HT-29 (cell line): ENCODE results near the gene IL17RB. TPM values are rescaled to one million over a fixed set of nuclear protein-coding genes. Genes with fewer than 3 reads are reported as not detected.

Experiments used
- DNase-seq: peaks from one replicate; pipeline ENCODE4 v3.0.0-alpha.2; 2015; ENCODE audit warnings: low spot score
- total RNA-seq: library from RNA; depleted of rRNA; stranded (reverse); fragments of >200 nt; shearing (Covaris generic); gene quantifications from 2 replicates; pipeline ENCODE4 v1.2.3, GENCODE V29; 2014; rRNA removed

The IL17RB gene
- total RNA-seq = 14.9 and 17.0 TPM in 2 replicates

DNA sequence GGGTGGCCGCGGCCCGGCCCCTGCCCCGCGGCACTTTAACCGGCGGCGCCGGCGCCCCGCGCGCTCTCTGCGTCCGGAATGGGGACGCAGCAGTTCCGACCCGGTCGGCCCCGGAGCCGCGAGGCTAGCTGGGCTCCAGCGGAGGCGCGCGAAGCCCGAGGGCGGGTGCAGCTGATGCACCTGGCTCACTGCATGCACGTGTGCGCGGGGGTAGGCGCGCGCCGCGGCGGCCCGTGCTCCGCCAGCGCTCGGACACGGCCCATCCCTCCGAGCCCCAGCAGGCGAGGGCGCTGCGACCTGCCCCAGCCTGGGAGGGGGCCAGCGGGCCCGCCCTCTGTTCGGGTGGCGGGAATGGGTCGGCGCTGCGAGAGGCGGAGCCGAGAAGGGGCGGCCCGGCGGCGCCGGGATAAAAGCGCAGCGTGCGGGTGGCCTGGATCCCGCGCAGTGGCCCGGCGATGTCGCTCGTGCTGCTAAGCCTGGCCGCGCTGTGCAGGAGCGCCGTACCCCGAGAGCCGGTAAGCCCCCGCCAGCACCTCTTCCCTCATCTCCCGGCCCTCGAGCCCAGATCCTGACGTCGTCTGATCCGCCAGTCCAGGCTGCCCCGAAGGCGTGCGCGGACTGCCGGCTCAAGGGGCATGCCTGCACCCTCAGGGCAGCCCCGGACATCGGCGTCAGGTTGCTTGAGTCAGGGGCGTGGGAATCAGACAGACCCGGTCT lies at the start of gene IL17RB, which contains the start of gene CHDH:
Gene IL17RB (plus strand): TSS at position 435 of the 717 bp plus-strand sequence. CDS start 21 bp downstream, at position 456.
Gene CHDH (minus strand): TSS at position 286 of the 717 bp plus-strand sequence. CDS start 22,411 bp downstream, outside the sequence.
- peak; percentile 65 for DNase-seq

GRCh38 chr3:53798144-53798543 lies 48.2 kb upstream of the IL17RB start:
- no peak for DNase-seq

DNA sequence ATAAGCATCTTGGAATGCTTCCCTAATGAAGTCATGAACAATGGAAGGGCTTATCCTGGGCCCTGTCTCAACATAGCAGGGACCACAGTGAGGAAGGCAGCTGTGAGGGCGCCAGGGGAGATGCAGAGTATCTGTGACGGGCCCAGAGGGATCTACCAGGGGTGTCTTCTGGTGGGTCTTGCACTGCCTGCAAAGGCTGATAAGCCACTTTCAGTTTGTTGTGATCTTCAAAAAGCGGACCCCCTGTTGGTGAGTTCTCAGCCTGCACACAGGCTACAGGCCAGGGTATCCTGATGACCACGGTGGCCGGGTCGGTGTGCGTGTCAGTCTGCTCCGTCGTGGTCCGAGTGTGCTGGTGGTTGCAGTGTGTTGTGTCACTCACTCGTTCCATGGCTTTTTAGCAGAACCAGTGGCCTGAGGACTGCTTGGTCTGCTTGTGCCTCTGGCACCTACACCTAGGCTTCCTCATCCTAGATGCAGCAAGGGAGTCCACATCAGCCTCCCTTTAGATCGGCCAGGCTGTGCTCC lies 47.0 kb upstream of the IL17RB start:
- DNase-seq = no peak

DNA sequence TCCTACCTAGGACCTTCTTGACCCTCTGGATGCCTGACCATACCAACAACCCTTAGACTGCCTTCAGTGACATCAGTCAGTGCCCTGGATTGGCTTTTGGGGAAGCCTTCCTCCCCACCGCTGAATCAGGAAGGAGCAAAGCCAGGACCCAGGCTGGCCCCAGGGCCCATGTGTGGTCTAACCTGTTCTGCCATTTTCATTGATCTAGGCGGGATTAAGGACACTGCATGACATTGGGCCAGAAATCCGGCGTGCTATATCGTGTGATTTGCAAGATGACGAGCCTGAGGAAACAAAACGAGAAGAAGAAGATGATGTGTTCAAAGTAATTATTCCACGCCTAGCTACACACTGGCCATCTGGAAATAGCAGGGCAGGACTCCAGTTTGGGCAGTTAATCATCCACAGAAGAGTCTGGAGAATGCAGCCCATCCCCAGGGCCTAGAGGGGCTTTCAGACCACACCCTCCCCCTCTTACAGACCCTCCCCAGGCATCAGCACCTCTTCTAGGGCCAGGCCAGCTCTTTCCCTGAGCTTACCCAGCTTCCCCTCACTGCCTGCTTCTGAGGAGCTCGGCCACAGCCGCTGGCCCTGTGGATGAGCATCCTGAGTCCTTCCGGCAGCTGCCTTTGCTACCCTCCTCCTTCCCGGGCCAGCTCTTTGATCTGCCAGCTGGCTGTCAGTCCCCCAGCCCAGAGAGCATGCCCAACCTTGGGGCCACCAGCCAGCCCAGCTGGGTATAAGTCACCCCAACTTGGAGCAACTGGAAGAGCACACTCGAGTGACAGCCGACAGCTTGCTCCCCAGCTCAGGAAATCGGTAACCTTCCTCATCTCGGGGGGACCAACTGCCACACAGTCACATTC lies 46.1 kb upstream of the IL17RB start:
- no peak for DNase-seq

DNA sequence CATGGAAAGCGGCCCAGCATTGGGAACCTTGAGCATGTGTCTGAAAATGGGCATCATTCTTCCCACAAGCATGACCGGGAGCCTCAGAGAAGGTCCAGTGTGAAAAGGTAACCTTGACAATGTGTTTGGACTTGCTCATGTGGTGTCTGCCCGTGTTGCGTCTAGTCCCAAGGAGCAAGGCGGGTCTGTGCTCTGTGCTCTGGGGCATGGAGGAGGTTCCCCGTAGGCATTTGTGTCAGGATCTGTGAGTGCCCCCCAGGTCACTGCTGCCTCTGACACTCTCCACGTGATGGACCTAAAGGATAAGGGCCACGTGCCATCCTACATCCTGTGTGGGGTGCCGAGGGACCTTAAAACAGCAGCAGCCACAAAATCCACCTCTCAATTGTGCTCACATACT lies 45.0 kb upstream of the IL17RB start:
- DNase-seq = no peak

DNA sequence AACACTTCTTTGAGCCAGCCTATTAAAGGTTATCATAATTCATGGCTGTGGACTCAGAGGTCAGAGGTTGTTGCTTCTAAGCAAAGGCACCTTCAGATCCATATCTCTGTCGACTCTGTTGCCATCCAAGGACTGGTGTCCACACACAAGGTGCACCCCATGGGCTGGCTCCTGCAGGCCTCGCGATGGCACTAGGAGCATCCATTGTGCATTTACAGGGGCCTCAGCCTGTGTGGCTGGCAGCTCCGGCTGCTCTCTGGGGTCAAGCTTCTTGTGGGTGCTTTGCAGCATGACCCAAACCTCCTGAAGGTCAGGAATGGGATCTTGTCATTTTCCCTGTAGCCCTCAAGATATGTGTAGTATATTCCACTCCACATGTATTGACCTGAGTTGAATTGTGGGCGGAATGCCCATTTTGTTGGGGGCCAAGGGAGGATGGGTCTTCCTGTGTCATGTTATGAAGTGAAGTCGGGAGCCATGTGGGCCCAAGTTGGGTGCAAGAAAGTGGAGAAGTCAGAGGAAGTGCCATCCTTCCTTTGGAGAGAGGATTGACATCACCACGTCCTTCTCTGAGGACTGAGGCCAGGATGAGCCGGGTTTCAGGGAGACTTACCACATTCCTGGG lies 44.0 kb upstream of the IL17RB start:
- no peak for DNase-seq

GRCh38 chr3:53803124-53803815 lies 43.1 kb upstream of the IL17RB start:
- DNase-seq = no peak

DNA sequence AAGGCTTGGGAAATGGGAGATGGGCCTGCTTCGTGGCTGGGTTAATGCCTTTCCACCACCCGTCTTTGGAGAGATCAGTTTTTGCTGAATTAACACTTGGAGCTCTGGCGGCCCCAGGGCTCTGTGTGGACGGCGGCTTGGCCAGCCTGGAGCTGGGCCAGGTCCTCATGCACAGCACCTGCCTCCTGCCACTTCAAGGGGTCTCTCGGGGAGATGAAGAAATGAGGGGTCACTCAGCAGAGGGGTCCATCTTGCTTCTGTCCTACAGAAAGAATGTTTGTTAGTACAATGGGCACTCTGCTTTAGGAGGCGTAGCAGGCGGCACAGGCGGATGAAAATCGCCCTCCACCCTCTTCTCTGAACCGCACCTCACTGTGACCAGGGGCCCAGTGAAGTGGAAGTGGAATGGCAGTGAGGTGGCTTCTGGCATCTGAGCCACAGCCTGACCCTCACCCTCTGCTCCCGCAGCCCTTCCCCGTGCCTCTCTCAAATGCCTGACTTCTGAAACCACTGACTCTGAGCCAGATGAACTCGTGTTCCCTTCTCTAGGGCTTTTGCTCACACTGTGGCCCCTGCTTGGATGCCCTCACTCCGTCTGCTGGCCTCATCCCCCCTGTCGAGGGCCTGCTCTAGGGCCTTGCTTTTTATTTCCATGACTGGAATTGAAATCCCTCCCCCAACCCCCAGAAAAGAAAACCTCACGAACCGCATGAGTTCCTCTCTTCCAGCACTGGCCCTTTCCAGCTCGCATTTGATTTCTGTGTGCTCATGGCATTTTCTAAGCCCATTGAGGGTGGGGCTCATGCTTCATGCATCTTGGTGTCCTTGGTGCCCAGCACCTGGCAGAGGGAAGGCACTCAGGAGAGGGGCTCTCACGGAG lies 42.3 kb upstream of the IL17RB start:
- no peak for DNase-seq

DNA sequence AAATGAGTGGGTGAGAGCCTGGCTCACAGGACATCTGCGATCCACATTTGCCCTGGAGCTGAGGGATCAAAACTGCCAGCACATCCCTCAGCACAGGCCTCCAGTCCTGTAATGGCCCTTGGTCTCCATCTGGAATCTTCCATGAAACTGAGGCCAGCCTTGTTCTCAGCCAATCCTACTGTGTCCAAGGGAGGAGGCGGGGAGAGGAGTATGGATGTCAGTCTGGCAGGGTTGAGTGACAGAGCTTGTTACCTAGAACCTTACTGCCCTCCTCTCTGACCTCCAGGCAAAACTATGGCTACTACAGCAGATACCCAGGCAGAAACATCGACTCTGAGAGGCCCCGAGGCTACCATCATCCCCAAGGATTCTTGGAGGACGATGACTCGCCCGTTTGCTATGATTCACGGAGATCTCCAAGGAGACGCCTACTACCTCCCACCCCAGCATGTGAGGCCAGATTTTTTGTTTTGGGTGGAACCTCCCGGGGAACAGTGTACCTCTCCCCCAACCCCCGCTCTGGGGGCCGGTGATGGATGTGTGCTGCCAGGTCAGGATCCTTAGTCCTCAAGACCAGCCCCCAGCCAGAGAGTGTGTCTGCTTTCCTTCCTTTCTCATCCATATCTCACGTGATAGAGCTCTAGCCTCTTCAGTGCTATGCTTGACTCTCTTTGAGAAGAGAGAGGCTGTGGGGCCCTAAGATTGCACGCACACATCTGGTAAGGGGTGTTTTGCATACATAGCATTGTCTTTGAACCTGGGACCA lies 41.5 kb upstream of the IL17RB start:
- DNase-seq = peak; percentile 24

- DNase-seq = no peak
Measured at GRCh38 chr3:53805463-53806159, 40.8 kb upstream of the IL17RB start.

GRCh38 chr3:53806182-53807116 lies 39.9 kb upstream of the IL17RB start:
- DNase-seq = peak; percentile 3

GRCh38 chr3:53807117-53807810 lies 39.1 kb upstream of the IL17RB start:
- DNase-seq = no peak

DNA sequence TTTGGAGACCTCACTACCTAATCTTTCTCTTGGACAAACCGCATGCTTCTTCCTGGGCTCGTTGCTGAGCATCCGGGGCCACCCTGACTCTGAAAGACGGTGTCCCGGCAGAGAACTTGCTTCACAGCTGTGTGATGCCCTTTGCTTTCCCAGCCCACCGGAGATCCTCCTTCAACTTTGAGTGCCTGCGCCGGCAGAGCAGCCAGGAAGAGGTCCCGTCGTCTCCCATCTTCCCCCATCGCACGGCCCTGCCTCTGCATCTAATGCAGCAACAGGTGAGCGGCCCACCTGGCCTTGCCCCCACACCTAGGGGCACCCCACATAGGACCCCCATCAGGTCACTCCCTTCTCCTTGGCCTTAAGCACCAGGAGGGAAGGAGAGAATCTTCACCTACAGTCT lies 37.9 kb upstream of the IL17RB start:
- no peak for DNase-seq

GRCh38 chr3:53809267-53809666 lies 37.1 kb upstream of the IL17RB start:
- no peak for DNase-seq

DNA sequence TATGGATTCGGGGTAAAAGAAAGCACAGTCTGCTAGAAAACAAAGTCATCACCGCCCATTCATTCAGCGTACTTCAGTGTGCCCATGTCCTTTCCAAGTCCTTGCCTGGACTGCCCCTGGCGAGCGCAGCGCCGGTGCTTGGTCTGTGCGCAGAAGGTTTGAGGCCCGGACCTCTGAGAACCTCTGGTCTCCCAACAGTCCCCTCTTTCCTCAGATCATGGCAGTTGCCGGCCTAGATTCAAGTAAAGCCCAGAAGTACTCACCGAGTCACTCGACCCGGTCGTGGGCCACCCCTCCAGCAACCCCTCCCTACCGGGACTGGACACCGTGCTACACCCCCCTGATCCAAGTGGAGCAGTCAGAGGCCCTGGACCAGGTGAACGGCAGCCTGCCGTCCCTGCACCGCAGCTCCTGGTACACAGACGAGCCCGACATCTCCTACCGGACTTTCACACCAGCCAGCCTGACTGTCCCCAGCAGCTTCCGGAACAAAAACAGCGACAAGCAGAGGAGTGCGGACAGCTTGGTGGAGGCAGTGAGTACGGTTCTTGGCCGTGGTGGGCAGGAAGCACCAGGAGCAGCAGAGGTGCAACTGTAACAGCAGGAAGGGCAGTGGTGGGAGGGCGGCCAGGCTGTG lies 36.5 kb upstream of the IL17RB start:
- no peak for DNase-seq

- DNase-seq = no peak
Measured at GRCh38 chr3:53811143-53811927, 35.0 kb upstream of the IL17RB start.
